DMS153 (cell line): Measurements from ENCODE around the gene PLPPR3.

Experiments
- DNase-seq: peaks from one replicate; lab custom pipeline; 2025; lab: John Stamatoyannopoulos, UW

The PLPPR3 gene

DNA sequence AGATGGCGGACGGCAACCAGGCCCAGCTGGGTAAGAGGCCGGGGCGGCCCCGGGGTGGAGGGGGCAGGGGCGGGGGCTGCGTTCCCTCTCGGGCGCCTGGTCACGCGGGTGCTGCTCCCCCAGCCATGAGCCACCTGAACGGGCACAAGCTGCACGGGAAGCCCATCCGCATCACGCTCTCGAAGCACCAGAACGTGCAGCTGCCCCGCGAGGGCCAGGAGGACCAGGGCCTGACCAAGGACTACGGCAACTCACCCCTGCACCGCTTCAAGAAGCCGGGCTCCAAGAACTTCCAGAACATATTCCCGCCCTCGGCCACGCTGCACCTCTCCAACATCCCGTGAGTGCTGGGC, 13.4 kb downstream of the PLPPR3 start:
- DNase-seq: no peak

GRCh38 chr19:807627-808422, 13.9 kb downstream of the PLPPR3 start:
- DNase-seq: no peak

GRCh38 chr19:806815-807421, 14.8 kb downstream of the PLPPR3 start:
- DNase-seq: no peak

DNA sequence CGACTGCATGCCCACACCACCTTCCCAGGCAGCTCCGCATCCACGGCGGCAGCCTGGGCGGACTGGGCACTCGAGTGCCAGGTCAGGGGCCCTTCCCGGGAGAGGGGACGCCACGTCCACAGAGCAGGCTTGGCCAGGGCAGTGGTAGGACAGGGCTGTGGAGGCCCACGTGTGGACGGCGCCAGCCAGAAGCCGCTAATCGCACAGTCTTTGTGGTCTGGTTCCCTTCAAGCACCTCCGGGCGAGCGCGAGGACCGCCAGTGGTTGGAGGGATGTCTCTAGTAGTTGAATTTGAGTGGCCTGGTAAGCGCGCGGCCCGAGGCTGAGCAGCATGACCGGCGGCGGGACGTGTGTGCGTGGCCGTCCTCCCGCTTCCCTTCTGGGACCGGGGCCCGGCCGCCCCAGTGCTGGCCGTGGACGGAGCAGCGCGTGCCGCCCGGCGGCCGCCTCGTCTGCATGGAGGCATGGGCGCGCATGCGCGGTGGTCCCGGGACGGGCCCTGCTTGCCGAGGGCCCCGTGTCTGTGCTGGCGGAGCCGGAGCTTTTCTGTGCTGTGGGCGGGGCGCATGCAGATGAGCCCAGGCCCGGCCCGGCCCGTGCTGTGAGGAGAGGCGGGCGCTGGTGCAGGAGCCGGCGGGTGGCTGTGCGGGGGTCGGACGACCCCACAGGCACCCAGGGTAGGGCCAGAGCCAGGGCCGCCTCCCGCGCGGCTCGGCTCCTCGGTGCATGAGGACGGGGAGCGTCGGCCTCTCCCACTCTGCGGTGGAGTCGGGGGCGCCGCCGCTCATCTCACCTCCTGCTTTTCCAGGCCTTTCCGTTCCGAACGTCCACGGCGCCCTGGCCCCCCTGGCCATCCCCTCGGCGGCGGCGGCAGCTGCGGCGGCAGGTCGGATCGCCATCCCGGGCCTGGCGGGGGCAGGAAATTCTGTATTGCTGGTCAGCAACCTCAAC, 15.9 kb downstream of the PLPPR3 start:
- no peak for DNase-seq

DNA sequence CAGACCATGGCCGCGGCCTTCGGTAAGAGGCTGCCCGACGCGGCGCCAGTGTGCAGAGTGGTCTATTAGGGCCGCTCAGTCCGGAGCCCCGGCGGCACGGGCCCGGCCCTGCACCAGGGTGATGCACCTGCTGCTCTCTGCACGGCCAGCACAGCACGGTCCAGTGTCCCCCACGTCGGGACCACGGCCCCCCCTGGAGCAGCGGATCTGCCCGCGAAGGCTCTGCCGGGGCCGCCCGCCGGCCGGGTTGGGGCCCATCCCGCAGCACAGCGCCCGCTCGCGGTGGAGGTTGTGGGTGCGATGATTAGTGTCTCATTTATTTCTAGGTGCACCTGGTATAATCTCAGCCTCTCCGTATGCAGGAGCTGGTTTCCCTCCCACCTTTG, 16.6 kb downstream of the PLPPR3 start:
- DNase-seq: no peak

GRCh38 chr19:804419-805165, 17.2 kb downstream of the PLPPR3 start:
- DNase-seq: no peak

DNA sequence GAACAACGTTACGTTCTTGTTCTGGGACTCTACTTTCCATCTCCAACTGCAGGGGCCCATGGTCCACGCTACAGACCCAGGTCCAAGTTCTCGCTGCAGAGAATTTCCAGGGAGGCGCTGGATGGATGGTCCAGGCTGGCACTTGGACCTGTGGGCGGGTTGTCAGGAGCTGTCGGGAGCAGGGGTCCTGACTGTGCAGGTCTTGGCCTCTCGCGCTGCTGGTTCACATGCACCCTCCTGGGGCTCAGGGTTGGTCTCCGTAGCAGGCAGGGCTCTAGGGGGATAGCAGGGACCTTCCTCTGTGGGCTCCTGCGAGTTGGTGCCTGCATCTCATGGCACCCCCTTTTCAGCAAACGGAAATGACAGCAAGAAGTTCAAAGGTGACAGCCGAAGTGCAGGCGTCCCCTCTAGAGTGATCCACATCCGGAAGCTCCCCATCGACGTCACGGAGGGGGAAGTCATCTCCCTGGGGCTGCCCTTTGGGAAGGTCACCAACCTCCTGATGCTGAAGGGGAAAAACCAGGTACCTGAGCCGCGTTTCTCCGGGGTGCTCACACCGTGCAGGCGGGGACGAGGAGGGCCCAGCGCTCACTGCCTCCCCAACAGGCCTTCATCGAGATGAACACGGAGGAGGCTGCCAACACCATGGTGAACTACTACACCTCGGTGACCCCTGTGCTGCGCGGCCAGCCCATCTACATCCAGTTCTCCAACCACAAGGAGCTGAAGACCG, 17.9 kb downstream of the PLPPR3 start:
- DNase-seq: no peak

GRCh38 chr19:803099-803561, 18.6 kb downstream of the PLPPR3 start:
- no peak for DNase-seq

DNA sequence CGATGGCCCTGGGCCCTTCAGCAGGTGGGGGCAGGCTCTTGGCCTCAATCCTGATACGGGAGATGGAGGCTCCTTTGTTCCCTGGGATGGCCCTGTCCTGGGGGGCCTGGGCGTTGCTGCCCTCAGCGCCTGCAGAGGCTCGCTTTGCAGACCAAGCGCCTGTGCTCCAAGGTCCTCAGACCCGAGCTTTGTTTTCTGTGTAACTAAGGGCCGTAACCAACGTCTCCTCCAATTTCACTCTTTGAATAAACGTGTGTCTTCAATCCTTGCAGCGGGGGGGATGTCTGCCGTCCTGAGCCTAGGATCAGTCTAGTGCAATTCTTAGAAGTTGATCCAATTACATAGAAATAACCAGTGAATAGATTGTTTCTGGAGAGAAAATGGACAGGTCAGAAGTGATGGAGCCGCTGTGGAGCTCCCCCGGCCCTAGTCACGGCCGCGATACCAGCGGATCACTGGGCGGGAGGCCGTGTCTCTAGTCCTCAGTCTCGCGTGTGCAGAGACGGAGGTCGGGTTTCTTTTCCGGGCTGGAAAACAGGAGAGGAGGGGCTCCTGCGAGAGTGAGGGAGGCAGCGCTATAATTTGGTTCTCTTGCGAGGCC, 19.2 kb downstream of the PLPPR3 start:
- no peak for DNase-seq

GRCh38 chr19:801861-802497, 19.8 kb downstream of the PLPPR3 start:
- DNase-seq: no peak

DNA sequence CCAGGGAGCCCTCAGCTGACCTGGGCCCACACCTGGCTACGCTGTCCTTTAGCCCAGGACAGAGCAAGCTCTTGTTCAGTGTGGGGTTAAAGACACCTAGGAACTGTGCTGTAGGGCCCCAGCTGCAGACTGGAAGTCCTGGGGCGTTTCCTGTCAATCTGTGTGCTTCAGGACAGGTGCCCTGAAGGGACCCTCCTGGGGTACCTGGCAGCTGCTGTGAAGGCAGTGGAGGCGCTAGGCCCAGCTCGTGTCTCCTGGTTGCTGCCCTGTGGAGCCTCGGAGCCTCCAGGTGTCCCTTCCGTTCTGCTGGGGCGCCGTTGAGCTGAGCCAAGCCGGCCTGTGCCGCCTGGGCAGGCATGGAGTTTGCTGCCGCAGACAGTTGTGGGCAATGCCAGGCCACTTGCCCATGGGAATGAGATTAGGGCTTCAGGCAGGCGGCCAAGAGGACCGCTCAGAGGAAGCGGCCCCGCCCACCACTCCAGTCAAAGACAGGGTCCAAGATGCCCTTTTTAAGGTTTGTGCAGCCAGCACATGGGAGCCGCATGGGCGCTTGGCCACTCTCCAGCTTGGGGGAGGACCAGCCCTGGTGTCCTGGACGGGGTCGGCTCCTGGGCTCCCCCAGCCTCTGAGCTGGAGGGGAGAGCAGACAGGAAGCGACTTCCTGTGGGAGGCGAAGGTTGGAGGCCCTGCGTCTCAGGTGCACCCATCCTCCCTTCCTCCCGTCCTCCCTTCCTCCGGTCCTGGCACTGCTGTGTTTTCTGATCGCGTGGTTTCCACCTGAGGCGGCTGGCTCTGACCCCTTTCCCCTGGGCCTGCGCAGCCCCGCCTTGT, 20.5 kb downstream of the PLPPR3 start:
- no peak for DNase-seq

DNA sequence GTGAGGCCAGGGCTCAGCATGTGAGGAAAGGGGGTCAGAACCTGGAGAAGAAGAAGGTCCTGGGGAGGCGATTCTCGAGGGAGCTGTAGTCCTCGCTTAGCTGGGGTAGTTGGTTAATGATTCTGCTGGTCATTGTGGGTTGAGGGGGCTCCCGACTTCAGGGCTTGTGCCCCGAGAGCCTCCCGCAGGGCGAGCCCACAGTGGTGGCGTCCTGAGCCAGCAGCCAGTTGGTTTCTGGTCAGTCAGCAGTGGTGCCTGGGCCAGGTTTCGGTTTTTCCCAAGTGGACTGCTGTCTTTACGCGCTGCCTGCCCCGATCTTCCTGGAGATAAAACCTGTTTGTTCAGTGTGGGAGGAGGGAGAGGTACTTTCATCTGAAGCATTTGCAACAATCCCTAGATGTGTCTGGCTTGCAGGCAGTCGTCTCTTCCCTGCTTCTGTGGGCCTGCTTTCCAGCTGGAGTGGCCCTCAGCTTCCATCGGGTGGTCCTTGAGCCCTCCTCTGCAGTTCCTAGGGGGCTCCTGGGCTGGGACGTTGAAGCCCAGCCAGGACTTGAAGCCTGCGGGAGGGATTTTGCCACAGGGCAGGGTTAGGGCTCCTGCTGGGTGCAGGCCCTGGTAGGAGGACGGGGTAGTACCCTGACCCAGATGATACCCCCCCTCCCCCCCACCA, 21.3 kb downstream of the PLPPR3 start:
- DNase-seq: no peak

DNA sequence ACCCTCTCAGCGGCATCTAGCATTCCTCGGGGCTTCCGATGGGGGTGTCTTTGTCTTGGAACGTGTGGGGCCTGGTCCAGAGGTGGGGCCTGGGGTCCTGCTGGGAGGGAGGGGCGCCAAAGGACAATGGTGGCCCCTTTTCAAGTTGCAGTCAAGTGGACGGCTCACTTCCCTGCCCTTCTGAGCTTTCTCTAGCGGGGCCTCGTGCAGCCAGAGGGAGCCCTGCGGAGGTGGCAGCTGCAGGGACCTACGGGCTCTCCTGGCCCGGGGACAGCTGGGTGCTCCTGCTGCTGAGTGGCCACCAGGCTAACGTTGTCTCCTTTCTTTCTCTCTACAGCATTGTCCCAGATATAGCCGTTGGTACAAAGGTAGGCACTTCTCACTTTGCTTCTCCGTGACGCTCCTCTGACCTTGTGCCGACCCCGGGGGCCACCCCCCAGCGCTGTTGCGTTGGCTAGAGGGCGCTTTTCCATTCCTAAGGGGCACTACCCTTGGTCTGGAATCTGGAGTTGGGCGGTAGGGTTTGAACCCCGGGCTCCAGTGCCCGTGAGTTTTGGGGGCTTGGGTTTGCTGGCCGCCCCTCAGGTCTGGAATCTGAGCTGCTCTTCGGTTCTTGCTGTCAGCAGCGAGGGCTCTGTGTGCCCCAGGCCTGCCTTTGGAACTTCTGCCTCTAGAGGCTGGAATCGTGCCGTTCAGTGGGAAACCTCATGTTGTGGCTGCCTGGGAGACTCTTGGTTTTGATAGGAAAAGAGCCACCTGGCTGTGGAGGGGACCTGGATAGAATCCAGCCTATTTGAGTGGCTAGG, 22.5 kb downstream of the PLPPR3 start:
- DNase-seq: no peak

- no peak for DNase-seq
These were observed 23.2 kb downstream of the PLPPR3 start for GRCh38 chr19:798415-799075.

GRCh38 chr19:797528-798414, 24.0 kb downstream of the PLPPR3 start:
- peak; percentile 2 for DNase-seq
